GM19035 (cell line): Measurements from ENCODE around the gene KCTD7.
"Not testable (repeated sequence)": the region's sequence is repeated elsewhere in the genome, so short reads cannot be mapped to it uniquely, and the experiment has no call there.

Experiments used
- ATAC-seq: cut with Tn5 transposase; IDR thresholded peaks from one replicate; pipeline ENCODE4 v1.9.1; 2021; ENCODE audit not compliant: unreplicated experiment

The KCTD7 gene

DNA sequence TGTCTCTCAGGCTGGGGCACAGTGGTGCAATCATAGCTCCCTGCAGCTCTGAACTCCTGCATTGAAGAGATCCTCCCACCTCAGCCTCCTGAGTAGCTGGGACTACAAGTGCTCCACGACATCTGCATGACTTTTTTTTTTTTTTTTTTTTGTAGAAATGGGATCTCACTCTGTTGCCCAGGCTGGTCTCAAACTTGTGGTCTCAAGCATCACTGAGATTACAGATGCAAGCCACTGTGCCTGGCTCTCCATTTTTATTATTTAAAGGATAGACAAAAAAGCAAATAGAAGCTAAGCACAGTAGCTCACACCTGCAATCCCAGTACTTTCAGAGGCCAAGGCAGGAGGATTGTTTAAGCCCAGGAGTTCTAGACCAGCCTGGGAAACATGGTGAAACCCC lies 13.0 kb upstream of the KCTD7 start:
- ATAC-seq: no peak

- no peak for ATAC-seq
Measured at GRCh38 chr7:66617295-66617694, 11.4 kb upstream of the KCTD7 start.

DNA sequence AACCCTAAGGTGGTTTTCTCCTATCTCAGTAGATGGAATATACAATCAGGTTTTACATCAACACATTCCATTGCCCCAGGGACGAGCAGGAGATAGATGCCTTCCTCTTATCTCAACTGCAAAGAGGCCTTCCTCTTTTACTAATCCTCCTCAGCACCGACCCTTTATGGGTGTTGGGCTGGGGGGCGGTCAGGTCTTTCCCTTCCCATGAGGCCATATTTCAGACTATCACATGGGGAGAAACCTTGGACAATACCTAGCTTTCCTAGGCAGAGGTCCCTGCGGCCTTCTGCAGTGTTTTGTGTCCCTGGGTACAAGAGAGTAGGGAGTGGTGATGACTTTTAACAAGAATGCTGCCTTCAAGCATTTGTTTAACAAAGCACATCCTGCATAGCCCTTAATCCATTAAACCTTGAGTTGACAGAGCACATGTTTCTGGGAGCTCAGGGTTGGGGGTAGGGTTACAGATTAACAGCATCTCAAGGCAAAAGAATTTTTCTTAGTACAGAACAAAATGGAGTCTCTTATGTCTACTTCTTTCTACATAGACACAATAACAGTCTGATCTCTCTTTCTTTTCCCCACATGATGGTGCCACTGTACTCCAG lies 9.2 kb upstream of the KCTD7 start:
- ATAC-seq: not testable (repeated sequence)

DNA sequence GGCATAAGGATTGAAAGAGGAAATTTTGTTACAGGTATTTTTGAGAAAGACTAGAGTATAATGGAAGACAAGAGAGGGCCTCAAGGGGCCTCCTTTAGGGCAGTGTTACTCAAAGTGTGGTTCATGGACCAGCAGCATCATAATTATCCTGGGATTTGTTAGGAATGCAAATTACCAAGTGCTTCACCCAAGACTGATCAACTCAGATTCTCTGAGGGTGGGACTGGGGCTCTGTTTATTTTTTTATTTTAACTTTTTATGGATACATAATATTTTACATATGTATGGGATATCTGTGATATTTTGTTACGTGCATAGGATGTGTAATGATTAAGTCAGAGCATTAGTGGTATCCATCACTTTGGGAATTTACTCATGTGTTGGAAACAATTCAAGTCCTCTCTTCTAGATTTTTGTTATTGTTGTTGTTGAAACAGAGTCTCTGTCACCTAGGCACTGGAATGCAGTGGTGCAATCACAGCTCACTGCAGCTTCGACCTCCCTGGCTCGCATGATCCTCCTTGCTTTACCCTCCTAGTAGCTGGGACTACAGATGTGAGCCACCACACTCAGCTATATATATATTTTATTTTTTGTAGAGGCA lies 2.2 kb upstream of the KCTD7 start:
- no peak for ATAC-seq

DNA sequence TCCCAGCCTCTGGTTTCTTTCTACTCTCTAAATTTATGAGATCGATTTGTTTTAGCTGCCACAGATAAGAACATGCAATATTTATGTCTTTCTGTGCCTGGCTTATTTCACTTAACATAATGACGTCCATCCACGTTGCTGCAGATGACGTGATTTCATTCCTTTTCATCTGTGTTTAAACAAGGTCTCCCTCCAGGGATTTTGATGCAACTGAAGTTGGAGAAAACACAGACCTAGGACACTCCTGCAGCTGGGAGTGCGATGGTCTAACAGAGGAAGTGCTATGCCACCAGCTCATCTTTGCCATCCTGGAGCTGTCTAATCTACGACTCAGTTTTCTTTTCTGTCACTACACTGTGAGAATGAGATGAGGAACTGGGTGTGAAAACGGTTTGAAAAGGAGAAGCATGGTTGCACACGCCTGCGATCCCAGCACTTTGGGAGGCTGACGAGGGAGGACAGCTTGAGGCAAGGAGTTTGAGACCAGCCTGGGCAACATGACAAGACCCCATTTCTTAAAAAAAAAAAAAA lies 1.5 kb upstream of the KCTD7 start:
- ATAC-seq: no peak

DNA sequence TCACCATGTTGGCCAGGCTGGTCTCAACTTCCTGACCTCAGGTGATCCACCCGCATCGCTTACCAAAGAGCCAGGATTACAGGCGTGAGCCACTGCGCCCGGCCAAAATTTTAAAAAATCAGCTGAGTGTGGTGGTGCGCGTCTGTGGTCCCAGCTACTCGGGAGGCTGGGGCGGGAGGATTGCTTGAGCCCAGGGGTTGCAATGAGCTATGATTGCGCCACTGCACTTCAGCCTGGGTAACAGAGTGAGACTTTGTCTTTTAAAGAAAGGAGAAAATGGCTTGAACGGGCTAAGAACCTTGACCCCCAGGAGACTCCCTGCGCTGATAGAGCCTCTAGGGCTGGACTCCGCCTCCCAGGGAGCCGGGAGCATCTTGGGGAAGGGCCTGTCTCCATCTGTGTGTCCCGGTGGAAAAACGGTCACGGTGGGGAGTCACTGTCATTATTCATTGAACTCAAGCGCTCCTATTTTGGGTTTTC lies 760 bp upstream of the KCTD7 start:
- peak; percentile 8 for ATAC-seq

- ATAC-seq: no peak
Measured at GRCh38 chr7:66629222-66630062, 761 bp downstream of the KCTD7 start.

DNA sequence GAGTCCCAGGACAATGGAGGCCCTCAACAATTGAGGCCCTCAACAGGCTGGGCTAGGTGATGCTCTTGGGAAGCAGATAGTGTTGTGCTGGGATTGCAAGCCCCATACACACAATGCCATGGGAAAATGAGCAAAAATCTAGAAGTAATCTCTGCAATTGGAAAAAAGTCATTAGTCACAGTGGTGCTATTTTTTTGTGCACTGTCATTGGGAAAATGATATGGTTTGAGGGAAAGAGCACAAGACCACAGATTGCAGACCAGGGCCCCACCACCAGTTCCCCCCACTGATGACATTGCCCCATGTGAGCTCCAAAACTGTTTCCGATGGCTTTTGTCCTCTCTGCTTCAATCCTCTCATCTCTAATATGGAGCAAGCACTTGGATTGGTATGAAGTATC lies 1.9 kb downstream of the KCTD7 start:
- no peak for ATAC-seq

- ATAC-seq: no peak
Measured at GRCh38 chr7:66631471-66631870, 2.8 kb downstream of the KCTD7 start.

- no peak for ATAC-seq
Measured at GRCh38 chr7:66634816-66635215, 6.1 kb downstream of the KCTD7 start.

DNA sequence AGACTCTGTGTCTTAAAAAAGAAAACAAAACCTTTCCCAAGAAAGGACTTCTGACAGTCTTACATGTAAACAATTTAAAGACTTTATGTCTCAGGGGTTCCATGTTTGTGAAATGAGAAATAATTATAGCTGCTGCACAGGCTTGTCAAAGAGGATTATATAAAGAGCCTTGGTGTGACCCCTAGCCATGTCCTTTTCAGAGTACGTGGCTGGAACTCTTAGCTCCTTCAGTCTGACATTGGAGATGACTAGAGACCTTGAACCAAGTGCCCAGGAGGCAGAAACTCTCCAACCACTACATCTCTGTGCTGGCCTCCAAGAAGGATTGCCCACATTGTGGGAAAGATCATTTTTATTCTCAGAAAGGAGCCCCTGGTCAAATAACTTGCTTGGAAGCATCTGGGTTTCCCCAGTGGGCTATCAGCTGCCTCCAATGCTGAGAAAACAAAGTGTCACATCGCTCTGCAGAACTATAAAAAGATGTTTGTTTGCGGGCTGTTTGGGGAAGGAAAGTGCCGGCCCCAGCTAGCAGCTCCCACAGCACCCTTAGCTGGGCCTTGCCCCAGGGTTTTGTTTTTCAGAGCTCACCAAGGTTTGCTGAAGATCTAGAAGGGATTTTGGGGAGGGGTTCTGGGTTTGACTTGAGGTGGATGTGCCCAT lies 6.8 kb downstream of the KCTD7 start:
- ATAC-seq: peak; percentile 35

- ATAC-seq: peak; percentile 51
Measured at GRCh38 chr7:66635982-66636546, 7.4 kb downstream of the KCTD7 start.

GRCh38 chr7:66638309-66639099 lies 9.8 kb downstream of the KCTD7 start:
- no peak for ATAC-seq

- ATAC-seq: no peak
Measured at GRCh38 chr7:66639773-66640172, 11.1 kb downstream of the KCTD7 start.

DNA sequence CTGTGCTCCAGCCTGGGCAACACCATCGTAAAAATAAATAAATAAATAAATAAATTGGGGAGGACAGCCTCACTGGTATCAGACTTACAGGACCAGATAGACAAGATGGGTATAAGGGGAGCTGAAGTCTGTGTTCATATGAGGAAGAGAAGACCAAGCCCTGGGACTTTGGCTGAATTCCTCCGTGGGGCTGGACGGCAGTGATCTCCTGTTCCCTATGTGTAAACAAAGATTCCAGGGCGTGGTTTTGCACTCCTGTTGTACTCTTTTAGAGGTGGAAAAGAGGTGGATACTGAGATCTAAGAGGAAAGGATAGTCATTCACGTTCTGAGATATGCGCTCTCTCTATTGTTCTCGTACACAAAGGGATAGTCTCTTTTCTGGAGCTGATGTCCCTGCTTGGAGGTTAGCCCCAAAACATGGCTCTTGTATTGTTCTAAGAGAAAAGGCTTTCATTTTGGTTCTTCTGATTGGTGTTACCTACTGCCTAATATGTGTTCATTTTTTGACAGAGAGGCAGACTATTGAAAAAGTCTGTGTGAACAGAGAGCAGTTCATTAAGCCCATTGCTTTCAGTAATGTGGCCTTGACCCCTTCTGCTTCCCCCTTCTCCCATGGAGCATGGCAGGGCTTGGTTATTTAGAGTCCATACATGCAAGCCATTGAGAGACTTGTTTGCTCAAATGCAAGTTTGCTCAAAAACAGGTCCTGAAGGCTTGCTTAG lies 12.3 kb downstream of the KCTD7 start:
- ATAC-seq: no peak

DNA sequence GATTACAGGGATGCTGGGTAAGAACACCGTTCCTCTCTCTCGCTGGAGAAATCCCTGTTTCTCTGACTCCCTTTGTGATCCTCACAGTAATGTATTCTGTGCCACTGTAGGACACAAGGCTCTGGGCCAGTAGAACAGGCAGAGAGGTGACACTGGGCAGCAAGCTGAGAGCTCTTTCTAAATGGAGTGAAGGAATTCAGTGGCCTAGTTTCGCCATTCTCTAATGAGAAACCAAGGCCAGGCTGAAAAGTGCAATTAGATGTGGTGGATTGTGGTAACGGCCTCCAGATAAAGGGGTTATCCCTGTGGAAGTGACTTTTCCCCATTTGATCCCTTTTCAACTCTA lies 12.8 kb downstream of the KCTD7 start:
- no peak for ATAC-seq

GRCh38 chr7:66642186-66642585 lies 13.5 kb downstream of the KCTD7 start:
- ATAC-seq: no peak

DNA sequence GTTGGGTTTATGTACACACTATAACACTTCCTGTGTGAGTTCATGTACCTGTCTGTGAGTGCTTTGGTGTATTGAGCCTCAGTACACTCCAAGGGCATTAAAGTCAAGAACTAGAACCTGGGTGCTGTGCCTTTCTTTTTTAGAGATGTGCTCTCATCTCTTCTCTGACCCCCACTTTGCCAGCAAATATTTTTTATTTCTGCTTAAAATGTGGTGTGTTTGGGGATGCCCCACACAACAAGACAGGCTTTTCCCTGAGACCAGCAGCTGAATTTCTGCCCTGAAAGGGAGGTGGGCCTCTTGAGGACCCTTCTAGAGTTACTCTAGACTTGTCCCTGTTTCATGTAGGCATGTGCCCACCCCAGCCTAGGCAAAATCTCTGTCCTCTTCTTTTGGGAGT lies 14.3 kb downstream of the KCTD7 start:
- ATAC-seq: no peak

DNA sequence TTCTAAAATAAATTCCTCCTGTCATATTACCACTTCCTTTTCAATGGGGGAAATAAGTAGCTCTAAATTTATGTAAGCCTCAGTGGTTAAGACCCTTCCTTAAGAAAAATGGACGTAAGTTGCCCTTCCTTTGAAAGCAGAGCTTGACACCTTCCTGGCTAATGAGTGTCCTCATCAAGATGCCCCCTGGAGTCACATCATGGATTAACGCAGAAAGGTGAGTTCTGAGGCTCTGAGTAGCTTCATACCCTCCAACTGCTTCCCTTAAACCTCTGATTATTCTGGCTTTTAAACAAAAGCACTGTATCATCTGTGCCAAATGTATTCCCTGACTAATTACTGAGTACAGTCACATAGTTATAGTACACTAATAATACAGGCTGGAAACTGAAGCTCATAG lies 14.7 kb downstream of the KCTD7 start:
- no peak for ATAC-seq

DNA sequence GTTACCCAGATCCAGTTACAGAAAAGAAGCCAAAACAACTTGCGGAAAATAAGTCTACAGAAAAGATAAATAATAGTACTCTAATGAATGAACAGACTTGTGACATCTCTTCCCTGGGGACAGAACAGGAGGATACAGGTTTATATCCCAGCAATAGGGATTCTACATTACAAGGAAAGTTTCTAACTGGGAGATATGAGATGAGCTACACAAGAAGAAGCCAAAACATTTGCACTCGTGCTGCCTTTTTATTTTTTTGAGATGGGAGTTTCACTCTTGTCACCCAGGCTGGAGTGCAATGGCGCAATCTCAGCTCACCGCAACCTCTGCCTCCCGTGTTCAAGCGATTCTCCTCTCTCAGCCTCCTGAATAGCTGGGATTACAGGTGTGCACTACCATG lies 22.3 kb downstream of the KCTD7 start:
- ATAC-seq: not testable (repeated sequence)
